Heart left ventricle (tissue), 16 donors: ENCODE results near the gene DCUN1D2. TPM values are rescaled to one million over a fixed set of nuclear protein-coding genes. Genes with fewer than 3 reads are reported as not detected.

Experiments
- ATAC-seq, 4 donors: fragments of 200-7000 bp; cut with Tn5 transposase; one replicate each; pipeline ENCODE4 v1.9.1; 2020 to 2022; ENCODE audit warnings: moderate library complexity in 4 of 4, mild to moderate bottlenecking in 3 of 4, moderate number of reproducible peaks in 1 of 4
- DNase-seq, 5 donors: peaks; one replicate each; pipeline ENCODE4 v3.0.0-alpha.2; 2020
- H3K27ac ChIP-seq, 12 donors: fragments of 200-600 bp; sonication (generic) in 4 of 12; one replicate each; pipeline versions ENCODE4 v1.5.0 to v1.8.0; 2016 to 2022; ENCODE audit warnings: mild to moderate bottlenecking in 2 of 12
- H3K27me3 ChIP-seq, 9 donors: fragments of 200-600 bp; sonication (generic) in 2 of 9; one replicate each; pipeline versions ENCODE4 v1.5.1 to v1.8.0; 2016 to 2022; ENCODE audit warnings: mild to moderate bottlenecking in 3 of 9
- H3K36me3 ChIP-seq, 9 donors: fragments of 200-600 bp; sonication (generic) in 2 of 9; one replicate each; pipeline versions ENCODE4 v1.5.0 to v1.8.0; 2018 to 2022; ENCODE audit warnings: mild to moderate bottlenecking in 2 of 9
- H3K4me1 ChIP-seq, 12 donors: fragments of 200-600 bp; sonication (generic) in 4 of 12; one replicate each; pipeline versions ENCODE4 v1.5.0 to v1.8.0; 2016 to 2022; ENCODE audit warnings: mild to moderate bottlenecking in 3 of 12
- H3K4me3 ChIP-seq, 12 donors: fragments of 200-600 bp; sonication (generic) in 4 of 12; one replicate each; pipeline versions ENCODE4 v1.5.0 to v1.8.0; 2017 to 2022; ENCODE audit warnings: mild to moderate bottlenecking in 9 of 12, moderate library complexity in 4 of 12
- H3K9me3 ChIP-seq, 12 donors: fragments of 200-600 bp; sonication (generic) in 4 of 12; one replicate each; pipeline versions ENCODE4 v1.5.0 to v1.8.0; 2016 to 2022; ENCODE audit warnings: mild to moderate bottlenecking in 1 of 12
- CTCF ChIP-seq, 12 donors: fragments of 200-600 bp; sonication (generic) in 4 of 12; IDR thresholded peaks; one replicate each; pipeline versions ENCODE4 v1.5.0 to v1.8.0; 2018 to 2022; ENCODE audit warnings: antibody characterized with exemption in 12 of 12, mild to moderate bottlenecking in 5 of 12
- POLR2A ChIP-seq, 2 donors: fragments of 450-650 bp; IDR thresholded peaks; one replicate each; pipeline ENCODE4 v1.6.1; 2017; ENCODE audit warnings: antibody characterized with exemption in 2 of 2, mild to moderate bottlenecking in 2 of 2, moderate library complexity in 2 of 2
- WGBS, 4 donors: extraction: QIAGEN DNeasy Blood & Tissue Kit in 2 of 4; methylation state at CpG; one replicate each; pipeline versions ENCODE4 v1.1.5 to v1.1.7; 2013 to 2018; 5-methylcytosine and 5-hydroxymethylcytosine counted together
- intact Hi-C, 10 donors: fragments of 100-400 bp; cut with DNase I; formaldehyde crosslinking; loops; one replicate each; pipeline versions ENCODE4 v1.11.1 to v1.14.2; 2022
- polyA plus RNA-seq, 2 donors: library from polyadenylated mRNA; stranded (reverse); fragments of 200-250 nt; gene quantifications; one replicate each; pipeline ENCODE4 v1.2.3, GENCODE V29; 2013
- total RNA-seq, 9 donors: library from RNA; depleted of rRNA in 2 of 9; stranded (reverse); fragments of >200 nt in 2 of 9; fragmentation: NEBNext Ultra II Directional in 3 of 9; extraction: Animal tissue kit (Norgen Biotek cat#: 25700) in 3 of 9; gene quantifications; one replicate each; pipeline versions ENCODE4 v1.1.0 to v1.2.4, GENCODE V29; 2016 to 2023
- donor health status: ischemic (EF 13 %, LVEDD 7.1; RV severe dilation, severe dysfunction).
- donor health status: healthy with polysubstance abuse.
- donor health status: DM: no; HTN: yes; CAD: no.
- donor health status: DM: no; HTN: no; CAD: no.
- donor health status: ischemic (EF 25% LVEDD 6.9; RV normal size, moderate dysfunction).
- donor health status: ischemic (EF 25% LVEDD 5.7; RV mildly dilated, moderate dysfunction).
- donor health status: healthy.
- donor health status: DM: yes; HTN: yes; CAD: no.
- donor health status: ischemic (EF 35%, LVEDD 5.7; RV mildly dilated, moderate dysfunction).
- donor health status: nonischemic (EF 11% LVEDD 7.7; RV severe dilation, severe dysfunction).
- donor health status: DM: yes; HTN: yes; CAD: no.
- donor health status: PGD.
- donor health status: ischemic (EF 29% LVEDD 5.4; RV normal size, mild dysfunction).
- donor health status: nonischemic (EF 23%, LVEDD 6.1; RV moderate dilation, normal function).

Gene DCUN1D2
- total and polyA plus RNA-seq, 11 donors, result 68.7 to 247 (median 153) TPM

GRCh38 chr13:113458253-113459065 is 32.1 kb downstream of the DCUN1D2 start:
- peaks cover 0 to 47% (median 12%) of the 10 kb centered on the region in 12 donors for H3K4me1 ChIP-seq
- H3K9me3 ChIP-seq, result no peaks in the 10 kb centered on the region
- peaks cover 0 to 82% (median 65%) of the 10 kb centered on the region in 9 donors for H3K36me3 ChIP-seq
- 45 to 53% (median 52%) methylated on average over 21 to 23 of the region's 23 CpGs for WGBS, 4 donors
- peak overlapping the region in 11 of 12 donors; percentile 25 to 75 (median 60) for H3K27ac ChIP-seq
- no peak for TF ChIP-seq POLR2A (IDR thresholded peaks at IDR 0.05)
- peak; percentile 31 to 57 (median 41) for TF ChIP-seq CTCF (IDR thresholded peaks at IDR 0.05)
- DNase-seq (peak in 4 of 5 donors; percentile 56 to 67 (median 62)), ATAC-seq (peak; percentile 54 to 66 (median 62))
- intact Hi-C loops, result loop anchor here in 9 of 10 donors (1.0 to 5.0 kb wide), 4 partner anchors 34 to 104 kb away; partner anchors contain the start of gene DCUN1D2 (in 2 of the 9)
- H3K27me3 ChIP-seq, result no peaks in the 10 kb centered on the region
- H3K4me3 ChIP-seq, result no peak overlapping the region

GRCh38 chr13:113457510-113457909 is 33.0 kb downstream of the DCUN1D2 start:
- Histone ChIP-seq H3K27ac (peak overlapping the region in 1 of 12 donors; percentile 25), H3K4me3 (no peak overlapping the region), H3K36me3 (peaks cover 0 to 76% (median 62%) of the 10 kb centered on the region in 9 donors), H3K4me1 (peaks cover 0 to 47% (median 12%) of the 10 kb centered on the region in 12 donors), H3K27me3 (no peaks in the 10 kb centered on the region), H3K9me3 (no peaks in the 10 kb centered on the region)
- TF ChIP-seq CTCF (IDR thresholded peaks at IDR 0.05), result no peak
- TF ChIP-seq POLR2A (IDR thresholded peaks at IDR 0.05), result no peak
- 88 to 93% (median 90%) methylated on average over 27 of the region's 27 CpGs for WGBS, 4 donors
- ATAC-seq (no peak), DNase-seq (no peak)
- intact Hi-C loops, result loop anchor here in 6 of 10 donors (5.0 kb wide), 2 partner anchors 35 to 105 kb away; partner anchors contain the start of gene DCUN1D2 (in 2 of the 6)

GRCh38 chr13:113456116-113456702 is 34.3 kb downstream of the DCUN1D2 start:
- Histone ChIP-seq H3K27me3 (no peaks in the 10 kb centered on the region), H3K4me1 (peaks cover 0 to 43% (median 10%) of the 10 kb centered on the region in 12 donors), H3K36me3 (peaks cover 0 to 66% (median 59%) of the 10 kb centered on the region in 9 donors), H3K4me3 (no peak overlapping the region), H3K9me3 (no peaks in the 10 kb centered on the region), H3K27ac (peak overlapping the region in 1 of 12 donors; percentile 93)
- intact Hi-C loops, result loop anchor here in 6 of 10 donors (5.0 kb wide), 2 partner anchors 36 to 106 kb away; partner anchors contain the start of gene DCUN1D2 (in 2 of the 6)
- TF ChIP-seq CTCF (IDR thresholded peaks at IDR 0.05) (no peak), POLR2A (IDR thresholded peaks at IDR 0.05) (no peak)
- 87 to 91% (median 88%) methylated on average over 10 to 16 of the region's 16 CpGs for WGBS, 4 donors
- ATAC-seq (no peak), DNase-seq (peak in 1 of 5 donors; percentile 11)
